Neural progenitor cell (in vitro differentiated cells): ENCODE data around the gene THRB.

Experiments
- EZH2 ChIP-seq: fragments of 200-600 bp; sonication (generic); IDR thresholded peaks from 2 replicates; pipeline ENCODE4 v1.6.1; 2017; ENCODE audit warnings: antibody characterized with exemption, mild to moderate bottlenecking, moderate library complexity
- EZH2phosphoT487 ChIP-seq: fragments of 200-600 bp; sonication (generic); IDR thresholded peaks from 2 replicates; pipeline ENCODE4 v1.6.1; 2017; ENCODE audit warnings: antibody characterized with exemption
- TF ChIP-seq, protein P1 (sequence below): fragments of 200-600 bp; sonication (generic); IDR thresholded peaks from 2 replicates; pipeline ENCODE4 v1.5.1; 2017; ENCODE audit warnings: antibody characterized with exemption, mild to moderate bottlenecking

DNA sequence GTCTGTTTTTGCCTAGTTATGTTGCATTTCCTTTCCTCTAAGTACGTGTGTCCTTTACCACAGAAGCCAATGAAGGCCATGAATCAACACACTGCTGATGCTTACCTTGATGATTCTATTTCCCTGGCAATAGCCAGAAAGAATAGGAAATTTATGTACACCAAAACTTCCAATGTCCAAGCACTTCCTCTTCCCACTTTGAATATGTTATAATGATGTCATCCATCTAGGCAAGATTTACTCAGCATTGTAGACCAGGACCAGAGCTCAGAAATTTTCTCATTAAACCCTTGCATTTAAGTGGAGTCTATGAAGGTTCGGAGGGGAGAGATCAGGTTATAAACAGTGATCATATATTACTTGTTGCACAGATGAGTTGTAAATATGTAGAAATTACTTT, 126.0 kb downstream of the THRB start:
- TF ChIP-seq EZH2phosphoT487 (no peak), EZH2 (no peak)
- TF ChIP-seq, protein P1, sequence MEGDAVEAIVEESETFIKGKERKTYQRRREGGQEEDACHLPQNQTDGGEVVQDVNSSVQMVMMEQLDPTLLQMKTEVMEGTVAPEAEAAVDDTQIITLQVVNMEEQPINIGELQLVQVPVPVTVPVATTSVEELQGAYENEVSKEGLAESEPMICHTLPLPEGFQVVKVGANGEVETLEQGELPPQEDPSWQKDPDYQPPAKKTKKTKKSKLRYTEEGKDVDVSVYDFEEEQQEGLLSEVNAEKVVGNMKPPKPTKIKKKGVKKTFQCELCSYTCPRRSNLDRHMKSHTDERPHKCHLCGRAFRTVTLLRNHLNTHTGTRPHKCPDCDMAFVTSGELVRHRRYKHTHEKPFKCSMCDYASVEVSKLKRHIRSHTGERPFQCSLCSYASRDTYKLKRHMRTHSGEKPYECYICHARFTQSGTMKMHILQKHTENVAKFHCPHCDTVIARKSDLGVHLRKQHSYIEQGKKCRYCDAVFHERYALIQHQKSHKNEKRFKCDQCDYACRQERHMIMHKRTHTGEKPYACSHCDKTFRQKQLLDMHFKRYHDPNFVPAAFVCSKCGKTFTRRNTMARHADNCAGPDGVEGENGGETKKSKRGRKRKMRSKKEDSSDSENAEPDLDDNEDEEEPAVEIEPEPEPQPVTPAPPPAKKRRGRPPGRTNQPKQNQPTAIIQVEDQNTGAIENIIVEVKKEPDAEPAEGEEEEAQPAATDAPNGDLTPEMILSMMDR: no peak
